ENCODE measurements around the gene RBM4B.
"Not testable (repeated sequence)": the region's sequence is repeated elsewhere in the genome, so short reads cannot be mapped to it uniquely, and the experiment has no call there.

Gene RBM4B, protein sequence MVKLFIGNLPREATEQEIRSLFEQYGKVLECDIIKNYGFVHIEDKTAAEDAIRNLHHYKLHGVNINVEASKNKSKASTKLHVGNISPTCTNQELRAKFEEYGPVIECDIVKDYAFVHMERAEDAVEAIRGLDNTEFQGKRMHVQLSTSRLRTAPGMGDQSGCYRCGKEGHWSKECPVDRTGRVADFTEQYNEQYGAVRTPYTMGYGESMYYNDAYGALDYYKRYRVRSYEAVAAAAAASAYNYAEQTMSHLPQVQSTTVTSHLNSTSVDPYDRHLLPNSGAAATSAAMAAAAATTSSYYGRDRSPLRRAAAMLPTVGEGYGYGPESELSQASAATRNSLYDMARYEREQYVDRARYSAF

DNA sequence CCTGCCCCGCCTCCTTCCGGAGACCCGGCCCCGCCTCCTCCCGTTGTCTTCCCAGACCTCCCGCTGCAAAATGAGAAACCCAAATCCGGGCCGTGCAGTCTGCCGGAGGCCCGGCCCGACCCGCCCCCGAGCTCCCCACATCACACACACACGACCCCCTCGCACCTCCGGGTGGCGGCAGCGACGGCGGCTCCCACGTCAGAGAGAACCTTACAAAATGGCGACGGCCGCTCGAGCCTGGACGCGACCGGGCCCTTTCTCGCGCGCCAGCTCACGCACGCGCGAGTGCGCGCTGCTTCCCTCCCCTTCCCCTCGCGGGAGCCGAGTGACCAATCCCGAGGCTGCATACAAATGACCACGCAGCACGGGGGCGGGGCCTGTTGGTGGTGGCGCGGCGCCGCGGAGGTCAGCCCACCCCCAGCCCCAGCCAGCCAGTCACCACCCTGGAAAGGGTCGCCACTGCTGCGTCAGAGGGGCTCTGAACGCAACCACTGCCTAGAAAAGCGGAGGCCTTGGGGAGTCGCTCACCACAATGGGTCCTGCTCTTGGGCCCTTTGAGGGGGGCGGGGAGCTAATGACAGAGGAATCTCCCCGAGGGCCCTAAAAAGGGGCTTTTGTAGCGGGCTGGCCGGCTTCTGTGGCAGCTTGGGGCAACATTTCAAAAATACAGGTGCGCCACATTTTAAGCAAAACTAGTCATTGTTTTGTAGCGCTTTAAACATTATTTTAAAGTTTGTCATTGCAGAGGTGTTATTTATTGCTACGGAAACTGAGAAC, at the start of gene RBM4B:
Gene RBM4B (minus strand): TSS at position 289 of the 777 bp plus-strand sequence. CDS start 808 bp downstream, outside the sequence.
- DNase-seq = peak; percentile 70 to 90

DNA sequence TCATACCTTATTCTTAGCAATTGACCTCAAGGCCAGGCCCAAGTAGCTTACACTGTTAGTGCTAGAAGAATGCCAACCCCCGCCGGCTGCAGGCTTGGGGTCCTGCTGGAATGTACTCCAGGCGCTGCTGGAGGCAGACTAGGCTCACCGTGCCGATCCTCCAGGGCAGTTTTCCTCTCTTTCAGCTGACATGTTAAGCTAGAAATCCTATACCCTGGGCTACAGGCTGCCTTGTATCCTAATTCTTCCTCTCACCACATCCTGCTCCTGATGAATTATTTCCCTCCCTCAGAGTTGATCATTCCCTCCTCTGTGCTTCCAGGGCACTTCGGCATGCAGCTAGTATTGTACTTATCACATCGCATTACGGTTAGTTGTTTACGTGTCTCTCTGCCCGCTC, 48.0 kb upstream of the RBM4B start:
- no peak for DNase-seq

DNA sequence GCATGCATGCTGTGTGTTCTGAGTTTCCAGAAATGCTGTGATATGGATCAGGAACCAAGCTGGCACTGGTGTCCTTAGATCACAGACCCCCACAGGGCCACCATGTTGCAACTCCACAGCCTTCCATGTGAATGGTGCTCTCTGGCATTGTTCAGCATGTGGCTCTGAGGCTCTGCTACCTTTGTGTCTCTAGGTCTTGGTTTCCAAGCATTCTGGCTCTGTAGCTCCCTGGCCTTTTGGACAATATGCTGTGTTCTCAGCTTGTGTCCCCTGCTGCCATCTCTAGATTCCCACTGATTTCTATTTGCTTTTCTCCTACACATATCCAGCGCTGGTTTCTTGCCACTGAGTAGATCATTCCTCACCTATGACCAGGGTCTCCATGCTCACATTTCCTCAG, 47.4 kb upstream of the RBM4B start:
- no peak for DNase-seq

- DNase-seq = not testable (repeated sequence)
Observed at GRCh38 chr11:66724167-66724566, 46.5 kb upstream of the RBM4B start.

DNA sequence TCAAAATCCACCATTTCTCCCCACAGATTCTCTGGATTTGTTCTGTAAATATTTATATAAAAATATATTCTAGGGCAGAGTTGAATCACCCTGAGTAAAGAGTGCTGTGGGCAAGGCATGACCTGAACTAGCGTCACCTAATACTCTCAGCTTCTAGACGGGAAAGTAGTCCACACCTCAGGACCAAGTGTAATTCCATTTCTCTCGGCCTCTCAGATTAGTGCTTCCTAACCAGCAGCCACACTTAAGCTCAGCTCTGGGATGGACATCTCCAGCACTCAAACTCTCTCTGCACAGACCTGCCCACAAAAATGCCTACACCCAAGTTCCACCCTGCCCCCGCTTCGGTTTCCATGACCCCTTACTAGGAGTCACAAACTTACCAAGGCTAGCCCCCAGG, 46.0 kb upstream of the RBM4B start:
- DNase-seq = no peak

DNA sequence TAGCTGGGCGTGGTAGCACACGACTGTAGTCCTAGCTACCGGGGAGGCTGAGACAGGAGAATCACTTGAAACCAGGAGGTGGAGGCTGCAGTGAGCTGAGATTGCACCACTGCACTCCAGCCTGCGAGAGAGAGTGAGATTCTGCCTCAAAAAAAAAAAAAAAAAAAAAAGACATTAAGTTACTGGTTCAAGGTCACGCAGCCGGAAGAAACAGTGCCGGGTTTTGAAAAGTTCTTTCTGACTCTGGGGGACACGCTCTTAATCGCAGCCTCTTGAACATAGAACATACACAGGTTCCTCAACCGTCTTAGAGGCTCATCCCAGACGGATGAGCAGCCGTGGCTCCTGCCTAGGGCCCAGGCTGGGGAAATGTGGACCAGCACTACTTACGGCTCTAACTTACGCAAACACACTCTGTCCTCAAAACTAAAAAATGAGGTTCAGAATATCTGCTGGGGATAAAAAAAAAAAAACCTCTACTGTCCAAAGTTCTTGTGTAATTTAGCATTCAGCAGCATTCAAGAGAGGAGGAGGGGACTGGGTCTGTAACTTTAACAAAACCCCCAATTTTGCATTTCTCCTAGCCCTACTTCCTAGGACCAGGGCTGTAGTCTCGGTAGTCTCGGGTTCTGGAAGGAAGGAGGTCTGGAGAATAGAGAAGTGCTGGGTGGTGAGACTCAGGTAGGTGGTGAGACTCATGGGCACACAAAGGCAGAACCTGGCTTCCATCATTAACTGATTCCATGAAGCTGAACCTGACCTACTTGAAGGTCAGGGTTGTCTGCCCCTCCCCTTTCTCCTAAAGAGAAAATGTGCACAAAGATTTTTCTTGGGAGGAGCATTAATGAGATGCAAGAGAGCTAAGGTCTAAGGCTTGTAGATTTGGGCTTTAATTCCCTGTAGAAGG, 45.3 kb upstream of the RBM4B start:
- DNase-seq = no peak

DNA sequence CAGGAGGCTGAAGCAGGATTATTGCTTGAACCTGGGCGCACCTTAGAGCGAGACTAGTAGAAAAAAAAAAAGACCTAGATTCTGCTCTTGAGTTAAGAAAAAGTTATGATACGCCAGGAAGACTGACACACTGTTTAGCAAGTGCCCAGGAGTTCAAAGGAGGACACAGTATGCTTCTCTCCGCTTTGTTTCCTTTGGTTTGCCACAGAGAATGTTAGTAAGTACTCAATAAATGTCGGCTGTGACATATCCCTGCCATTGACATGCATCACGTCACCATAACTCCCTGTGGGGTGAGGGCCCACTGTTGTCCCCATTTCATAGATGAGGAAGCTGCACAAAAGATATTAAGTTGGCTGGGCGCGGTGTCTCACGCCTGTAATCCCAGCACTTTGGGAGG, 44.3 kb upstream of the RBM4B start:
- DNase-seq = no peak

- DNase-seq = no peak
Observed at GRCh38 chr11:66720899-66721470, 43.3 kb upstream of the RBM4B start.

- peak; percentile 71 to 79 for DNase-seq
Observed at GRCh38 chr11:66720223-66720898, 42.7 kb upstream of the RBM4B start.

GRCh38 chr11:66719111-66719872, 41.6 kb upstream of the RBM4B start:
- DNase-seq = no peak

GRCh38 chr11:66718320-66718971, 40.8 kb upstream of the RBM4B start:
- no peak for DNase-seq

- DNase-seq = no peak
Observed at GRCh38 chr11:66717925-66718319, 40.2 kb upstream of the RBM4B start.

DNA sequence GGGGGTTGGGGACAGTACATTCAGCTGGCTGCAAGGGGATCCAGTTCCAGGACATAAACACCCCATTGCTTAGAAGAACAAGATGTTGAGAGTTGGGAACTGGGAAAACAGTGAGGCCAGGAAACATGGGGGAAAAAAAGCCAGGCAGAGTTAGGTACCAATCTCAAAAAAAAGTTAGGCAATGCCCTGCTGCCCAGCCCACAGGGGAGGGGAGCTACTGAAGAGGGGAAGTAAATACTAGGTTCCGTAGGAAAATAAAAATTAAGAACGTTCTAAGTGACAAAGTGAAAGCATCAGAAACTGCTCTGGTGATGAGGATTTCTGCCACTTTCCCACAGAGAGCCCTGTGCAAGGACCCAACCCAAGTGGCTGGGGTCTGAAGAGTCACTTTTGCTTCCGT, 39.3 kb upstream of the RBM4B start:
- no peak for DNase-seq

GRCh38 chr11:66715346-66716085, 37.8 kb upstream of the RBM4B start:
- no peak for DNase-seq

GRCh38 chr11:66713746-66714480, 36.2 kb upstream of the RBM4B start:
- DNase-seq = no peak

DNA sequence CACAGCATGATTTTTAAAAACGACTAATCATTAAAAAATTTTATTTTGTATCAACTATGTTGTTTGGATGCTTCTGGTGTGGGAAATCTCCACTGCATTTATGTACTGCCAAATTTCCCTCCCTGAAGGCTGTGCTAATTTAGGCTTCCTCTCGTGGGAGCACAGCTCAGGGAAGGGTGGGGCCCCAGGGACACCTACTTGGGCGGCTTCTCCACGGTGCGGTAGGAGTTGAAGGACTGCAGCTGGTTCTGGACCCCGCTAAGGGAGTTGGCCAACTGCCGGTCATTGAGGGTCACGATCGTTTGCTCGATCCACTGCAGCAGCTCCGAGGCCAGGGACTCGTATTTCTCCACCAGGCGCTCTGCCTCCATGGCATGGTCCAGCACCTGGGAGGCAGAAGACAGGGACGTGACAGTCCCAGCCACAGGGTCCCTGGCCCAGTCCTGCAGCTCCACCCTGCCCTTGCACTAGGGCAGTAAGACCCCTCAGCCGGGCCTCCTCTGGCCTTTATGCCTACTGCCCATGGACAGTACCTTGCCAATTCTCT, 32.8 kb upstream of the RBM4B start:
- no peak for DNase-seq

DNA sequence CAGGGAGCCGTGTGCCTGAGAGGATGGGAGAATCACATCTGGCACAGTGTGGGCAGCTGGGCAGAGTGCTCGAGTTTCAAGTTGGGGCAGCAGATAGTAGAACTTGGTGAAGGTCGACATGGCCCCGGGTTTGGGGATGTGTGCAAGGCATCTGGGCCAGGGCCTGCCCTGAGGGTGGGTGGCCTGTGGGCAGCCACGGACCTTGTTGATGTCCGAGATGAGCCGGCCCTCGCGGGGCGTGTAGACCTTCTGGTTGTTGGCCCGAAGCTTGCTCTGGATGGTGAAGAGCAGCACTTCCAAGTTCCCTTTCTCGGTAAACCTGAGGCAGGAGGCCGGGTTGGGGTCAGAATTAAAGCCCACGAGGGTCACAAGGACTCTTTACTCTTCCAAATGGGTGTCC, 31.0 kb upstream of the RBM4B start:
- no peak for DNase-seq

DNA sequence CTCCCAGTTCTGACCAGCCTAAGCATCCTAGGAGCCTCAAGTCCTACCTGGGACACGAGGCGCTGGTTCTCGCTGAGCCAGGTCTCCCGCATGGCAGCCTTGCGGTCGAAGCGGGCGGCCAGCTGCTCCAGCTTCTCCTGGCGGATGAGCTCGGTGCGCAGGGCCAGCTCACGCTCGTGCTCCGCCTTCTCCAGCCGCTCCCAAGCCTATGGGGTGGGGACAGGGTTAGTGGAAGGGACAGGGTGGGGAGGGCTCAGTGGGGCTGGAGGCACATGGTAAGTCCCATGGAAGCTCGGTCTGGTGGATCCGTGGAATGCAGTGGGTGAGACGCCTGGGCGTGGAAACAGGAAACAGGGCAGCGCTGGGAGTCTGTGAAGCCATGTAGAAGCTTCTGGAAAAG, 30.4 kb upstream of the RBM4B start:
- no peak for DNase-seq

- no peak for DNase-seq
Observed at GRCh38 chr11:66707486-66707885, 29.8 kb upstream of the RBM4B start.
